H1 (cell line): ENCODE measurements around the gene PTPRT. TPM values are rescaled to one million over a fixed set of nuclear protein-coding genes. Genes with fewer than 3 reads are reported as not detected.
A peak's percentile ranks its signal among the peaks of the same experiment; 100 is the strongest.

Source experiments
- CTCF ChIA-PET: fragments of 300-600 bp; sonication (Branson Sonifier 250); formaldehyde crosslinking; loops from one replicate; lab custom pipeline; 2021; ENCODE audit not compliant: partially characterized antibody; lab: Charles Lee
- POLR2A ChIA-PET: fragments of 300-600 bp; sonication (Branson Sonifier 250); formaldehyde crosslinking; loops from one replicate; lab custom pipeline; 2021; ENCODE audit warnings: inconsistent platforms; ENCODE audit not compliant: partially characterized antibody; lab: Charles Lee
- DNase-seq, 2 experiments: peaks; one replicate each; pipeline versions ENCODE4 v3.0.0 to v3.0.0-alpha.2; 2010 to 2022; ENCODE audit warnings: low spot score in 2 of 2, low read depth in 1 of 2, mixed read lengths in 1 of 2
- FAIRE-seq: peaks from 2 replicates; lab custom pipeline; 2011; peaks lifted over from hg19 to GRCh38; lab: Jason Lieb, UNC
- H2AFZ ChIP-seq: 2 replicates; pipeline ENCODE4 v1.8.1; 2012; ENCODE audit warnings: low read length, inconsistent platforms
- H2AK5ac ChIP-seq: 2 replicates; pipeline ENCODE4 v1.6.1; 2013; ENCODE audit warnings: low read depth, low read length
- H2BK120ac ChIP-seq: replicated peaks from 2 replicates; pipeline ENCODE3; 2013; ENCODE audit warnings: low read depth, low read length, inconsistent platforms
- H2BK12ac ChIP-seq: 2 replicates; pipeline ENCODE4 v1.6.1; 2013; ENCODE audit warnings: low read depth, low read length
- H2BK15ac ChIP-seq: 2 replicates; pipeline ENCODE4 v1.6.1; 2013; ENCODE audit warnings: low read length
- H2BK20ac ChIP-seq: 2 replicates; pipeline ENCODE4 v1.6.1; 2013; ENCODE audit warnings: low read length
- H2BK5ac ChIP-seq: 2 replicates; pipeline ENCODE4 v1.6.1; 2013; ENCODE audit warnings: low read depth, low read length
- H3K14ac ChIP-seq: 2 replicates; pipeline ENCODE4 v1.6.1; 2013; ENCODE audit warnings: inconsistent platforms; ENCODE audit not compliant: insufficient read length
- H3K18ac ChIP-seq: 2 replicates; pipeline ENCODE4 v1.6.1; 2013; ENCODE audit warnings: low read length; ENCODE audit errors: extremely low read depth
- H3K23ac ChIP-seq: 2 replicates; pipeline ENCODE4 v1.6.1; 2013; ENCODE audit warnings: inconsistent platforms; ENCODE audit not compliant: insufficient read length
- H3K23me2 ChIP-seq: 2 replicates; pipeline ENCODE4 v1.6.1; 2013; ENCODE audit warnings: low read depth, low read length
- H3K27ac ChIP-seq: 2 replicates; pipeline ENCODE4 v1.6.1; 2011; ENCODE audit warnings: low read depth, low read length, inconsistent platforms
- H3K27me3 ChIP-seq, 4 experiments: replicated peaks in 1 of 4; 1 replicate in 1 of 4; 2 replicates in 3 of 4; pipeline versions ENCODE4 v1.6.1 to v1.8.1; 2011 to 2013; ENCODE audit warnings: low read length in 3 of 4, mild to moderate bottlenecking in 3 of 4, inconsistent platforms in 2 of 4, mixed read lengths in 2 of 4, moderate library complexity in 1 of 4; ENCODE audit not compliant: control insufficient read depth in 3 of 4, insufficient read depth in 3 of 4; ENCODE audit errors: extremely low read depth in 1 of 4
- H3K36me3 ChIP-seq, 4 experiments: 2 replicates each; pipeline versions ENCODE4 v1.6.1 to v1.8.1; 2011 to 2013; ENCODE audit warnings: mild to moderate bottlenecking in 4 of 4, low read length in 3 of 4, moderate library complexity in 2 of 4, control low read depth in 1 of 4, inconsistent platforms in 1 of 4; ENCODE audit not compliant: insufficient read depth in 4 of 4, control insufficient read depth in 2 of 4
- H3K4ac ChIP-seq: replicated peaks from 2 replicates; pipeline ENCODE3; 2013; ENCODE audit warnings: low read length, low read depth, mixed read lengths, inconsistent platforms; ENCODE audit not compliant: insufficient read length
- H3K4me1 ChIP-seq, 4 experiments: replicated peaks in 1 of 4; 1 replicate in 1 of 4; 2 replicates in 3 of 4; pipeline versions ENCODE4 v1.6.1 to v1.8.1; 2011 to 2013; ENCODE audit warnings: low read length in 3 of 4, inconsistent platforms in 2 of 4, mixed read lengths in 1 of 4; ENCODE audit not compliant: insufficient read depth in 4 of 4, control insufficient read depth in 3 of 4
- H3K4me2 ChIP-seq, 2 experiments: 2 replicates each; pipeline versions ENCODE4 v1.6.1 to v1.8.1; 2011 to 2013; ENCODE audit warnings: low read depth in 2 of 2, low read length in 2 of 2, control low read depth in 1 of 2, inconsistent platforms in 1 of 2, mild to moderate bottlenecking in 1 of 2; ENCODE audit not compliant: insufficient read depth in 1 of 2
- H3K4me3 ChIP-seq, 4 experiments: fragments of 200-600, 300-600 bp in 1 of 4; sonication (generic), shearing (Covaris generic), sonication (Bioruptor Twin) in 1 of 4; 2 replicates each; pipeline versions ENCODE4 v1.5.1 to v1.8.1; 2011 to 2016; ENCODE audit warnings: low read length in 4 of 4, low read depth in 3 of 4, control low read depth in 2 of 4, inconsistent platforms in 2 of 4, mild to moderate bottlenecking in 2 of 4, mixed read lengths in 1 of 4, moderate library complexity in 1 of 4; ENCODE audit not compliant: insufficient read depth in 2 of 4; ENCODE audit errors: extremely low read depth in 1 of 4
- H3K56ac ChIP-seq: replicated peaks from 2 replicates; pipeline ENCODE3; 2013; ENCODE audit warnings: low read depth, mild to moderate bottlenecking, mixed read lengths, low read length, inconsistent platforms; ENCODE audit not compliant: insufficient read length
- H3K79me1 ChIP-seq: 2 replicates; pipeline ENCODE4 v1.6.1; 2013; ENCODE audit warnings: low read depth, low read length, control low read depth
- H3K79me2 ChIP-seq, 2 experiments: 2 replicates each; pipeline versions ENCODE4 v1.6.1 to v1.8.1; 2012 to 2013; ENCODE audit warnings: low read length in 2 of 2, mild to moderate bottlenecking in 2 of 2, inconsistent platforms in 1 of 2; ENCODE audit not compliant: insufficient read depth in 2 of 2, control insufficient read depth in 1 of 2
- H3K9ac ChIP-seq, 4 experiments: replicated peaks in 1 of 4; 1 replicate in 1 of 4; 2 replicates in 3 of 4; pipeline versions ENCODE4 v1.6.1 to v1.8.1; 2011 to 2013; ENCODE audit warnings: low read depth in 3 of 4, low read length in 3 of 4, control low read depth in 2 of 4, mild to moderate bottlenecking in 2 of 4, moderate library complexity in 2 of 4, inconsistent platforms in 1 of 4; ENCODE audit errors: extremely low read depth in 1 of 4
- H3K9me3 ChIP-seq, 2 experiments: 2 replicates each; pipeline versions ENCODE4 v1.6.1 to v1.8.1; 2012 to 2013; ENCODE audit warnings: mild to moderate bottlenecking in 2 of 2, moderate library complexity in 2 of 2, control low read depth in 1 of 2, inconsistent platforms in 1 of 2, low read depth in 1 of 2, low read length in 1 of 2, mixed read lengths in 1 of 2; ENCODE audit not compliant: insufficient read depth in 2 of 2
- H4K20me1 ChIP-seq, 2 experiments: replicated peaks in 1 of 2; 2 replicates each; pipeline versions ENCODE3 to v1.8.1; 2011 to 2013; ENCODE audit warnings: inconsistent platforms in 2 of 2, low read length in 2 of 2, mild to moderate bottlenecking in 1 of 2; ENCODE audit not compliant: insufficient read depth in 2 of 2, control insufficient read depth in 1 of 2
- H4K5ac ChIP-seq: 2 replicates; pipeline ENCODE4 v1.6.1; 2013; ENCODE audit warnings: low read length, low read depth, mixed read lengths, inconsistent platforms; ENCODE audit not compliant: insufficient read length
- H4K8ac ChIP-seq: 2 replicates; pipeline ENCODE4 v1.8.0; 2013; ENCODE audit warnings: mild to moderate bottlenecking, moderate library complexity, low read length, inconsistent platforms; ENCODE audit not compliant: insufficient read depth; ENCODE audit errors: extremely low read depth
- H4K91ac ChIP-seq: replicated peaks from 2 replicates; pipeline ENCODE3; 2013; ENCODE audit warnings: low read length, mixed read lengths, inconsistent platforms; ENCODE audit not compliant: insufficient read length
- ASH2L ChIP-seq: fragments of 200-600, 300-600 bp; sonication (generic); IDR thresholded peaks from one replicate; pipeline ENCODE4 v1.7.1; 2017; ENCODE audit warnings: low read length
- EGR1 ChIP-seq: IDR thresholded peaks from 2 replicates; pipeline ENCODE4 v1.6.1; 2011; ENCODE audit warnings: low read depth, low read length, borderline replicate concordance
- EZH2 ChIP-seq: fragments of 200-600 bp; sonication (generic); IDR thresholded peaks from 2 replicates; pipeline ENCODE4 v1.7.1; 2012; ENCODE audit warnings: low read depth, mild to moderate bottlenecking, moderate library complexity, low read length, inconsistent platforms; ENCODE audit not compliant: severe bottlenecking
- HDAC2 ChIP-seq, 2 experiments: fragments of 300-600 bp in 1 of 2; sonication (generic) in 1 of 2; IDR thresholded peaks; 2 replicates each; pipeline ENCODE4 v1.6.1; 2011 to 2012; ENCODE audit warnings: low read depth in 2 of 2, low read length in 2 of 2, mild to moderate bottlenecking in 2 of 2, moderate library complexity in 2 of 2, borderline replicate concordance in 1 of 2, inconsistent platforms in 1 of 2
- RBBP5 ChIP-seq: IDR thresholded peaks from 2 replicates; pipeline ENCODE4 v1.7.1; 2012; ENCODE audit warnings: low read depth, mild to moderate bottlenecking, inconsistent platforms, low read length, moderate library complexity, borderline replicate concordance
- WGBS, 2 experiments: shearing (Covaris generic) in 1 of 2; methylation state at CpG; one replicate each; pipeline versions ENCODE4 v1.1.6 to v1.1.7; 2013 to 2015; ENCODE audit warnings: low lambda C conversion rate in 2 of 2, mixed read lengths in 2 of 2, inconsistent platforms in 1 of 2, low coverage in 1 of 2, missing lambda C conversion rate in 1 of 2; ENCODE audit not compliant: insufficient replicate concordance in 2 of 2, insufficient coverage in 1 of 2, insufficient read length in 1 of 2; ENCODE audit errors: extremely low coverage in 1 of 2, missing lambda C conversion rate in 1 of 2; 5-methylcytosine and 5-hydroxymethylcytosine counted together
- polyA plus RNA-seq, 7 experiments: library from polyadenylated mRNA; depleted of rRNA in 3 of 7; stranded (reverse) in 5 of 7; unstranded in 2 of 7; fragments of >200 nt in 5 of 7; fragments of 200-250 nt in 2 of 7; gene quantifications; 1 replicate in 5 of 7; 2 replicates in 1 of 7; 4 replicates in 1 of 7; pipeline versions ENCODE4 v1.2.1 to v1.2.3, GENCODE V29; 2011 to 2013; ENCODE audit warnings: missing spikeins in 2 of 7, mixed read lengths in 2 of 7
- total RNA-seq: library from RNA; stranded (reverse); fragmentation: NEBNext Ultra II Directional; extraction: Animal tissue kit (Norgen Biotek cat#: 25700); gene quantifications from 2 replicates; pipeline ENCODE4 v1.2.1, GENCODE V29; 2021

The PTPRT gene
- total and polyA plus RNA-seq, 2 of the 8 experiments (the other 6 are each of a cell fraction or from before 2014, with no cell fraction given), result 0.33 to 1.8 TPM

DNA sequence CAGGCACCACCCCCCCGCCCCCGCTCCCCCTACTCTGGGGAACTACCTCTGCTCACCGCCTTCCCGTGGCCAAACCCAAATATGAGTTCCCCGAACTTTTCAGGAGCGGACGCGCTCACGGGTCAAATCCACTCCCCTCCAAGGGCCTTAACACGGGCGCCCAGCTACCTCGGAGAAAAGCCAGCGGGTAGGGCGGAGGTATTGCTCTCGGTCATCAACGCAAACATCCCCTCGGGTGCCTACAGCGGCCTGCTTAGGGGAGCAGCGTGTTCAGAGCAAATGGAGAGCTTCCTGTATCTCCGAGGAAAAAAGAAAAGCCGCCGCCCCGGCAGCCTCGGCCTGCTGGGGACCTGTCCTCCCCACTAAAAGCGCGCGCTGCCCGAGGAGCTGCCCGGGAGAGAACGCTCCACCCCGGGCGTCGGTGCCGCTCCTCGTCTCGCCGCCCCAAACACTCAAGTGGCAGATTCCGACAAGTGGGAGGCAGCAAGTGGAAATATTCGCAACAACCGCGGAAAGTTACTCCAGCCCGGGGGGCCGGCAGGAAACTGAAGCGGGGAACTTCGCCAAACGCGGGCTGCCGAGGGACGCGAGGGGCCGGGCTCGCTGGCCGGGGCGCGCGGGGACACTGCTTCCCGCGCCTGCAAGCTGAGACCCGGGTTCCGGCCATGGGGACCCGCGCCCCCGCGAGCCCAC is 699 bp downstream of the PTPRT start:
- WGBS, 2 experiments, result 2% methylated on average over 49 of the region's 64 CpGs; no CpG with 5 or more reads in 1 of the 2 experiments
- no peak overlapping the region; the same call in 1 of the 2 replicates for H3K18ac ChIP-seq
- peaks cover 25 to 39% (median 35%) of the 10 kb centered on the region in 4 experiments for H3K27me3 ChIP-seq
- ChIA-PET CTCF (interaction anchor here (0.6 to 2.9 kb wide), 13 partner anchors 8 to 1450 kb away, joined by 3 to 10 read pairs (median 3); no protein-coding TSS in a partner anchor), POLR2A (interaction anchor here (0.8 to 1.6 kb wide), 2 partner anchors 156 to 416 kb away, joined by 3 read pairs; no protein-coding TSS in a partner anchor)
- no peak overlapping the region for H3K56ac ChIP-seq
- H3K9ac ChIP-seq, result no peak overlapping the region
- no peak overlapping the region; the same call in 1 of the 2 replicates for H4K8ac ChIP-seq
- no peak overlapping the region for H3K4ac ChIP-seq
- no peak overlapping the region for H2BK20ac ChIP-seq
- peaks cover 13% of the 10 kb centered on the region; the same call in 1 of the 2 replicates for H3K23me2 ChIP-seq
- H2BK5ac ChIP-seq, result no peak overlapping the region
- no peak overlapping the region for H3K27ac ChIP-seq
- H2BK15ac ChIP-seq, result no peak overlapping the region
- H3K79me2 ChIP-seq, result no peaks in the 10 kb centered on the region
- no peaks in the 10 kb centered on the region for H3K36me3 ChIP-seq
- FAIRE-seq, result no peak
- H2AK5ac ChIP-seq, result no peak overlapping the region
- H3K79me1 ChIP-seq, result no peaks in the 10 kb centered on the region
- no peak overlapping the region for H4K91ac ChIP-seq
- peaks cover 0 to 3% of the 10 kb centered on the region in 2 experiments for H4K20me1 ChIP-seq
- DNase-seq, result peak in 1 of 2 experiments; percentile 63
- H2BK12ac ChIP-seq, result no peak overlapping the region
- no peak overlapping the region for H2AFZ ChIP-seq
- peak overlapping the region; percentile 50 to 79 (median 53) for H3K4me3 ChIP-seq
- H3K4me2 ChIP-seq, result peak overlapping the region; percentile 63 to 97
- H3K4me1 ChIP-seq, result peaks cover 2 to 6% (median 4%) of the 10 kb centered on the region in 4 experiments; a peak in 5 of 7 replicates
- no peak overlapping the region for H2BK120ac ChIP-seq
- no peak overlapping the region for H4K5ac ChIP-seq
- no peak overlapping the region for H3K23ac ChIP-seq
- no peak overlapping the region for H3K14ac ChIP-seq
- peak; percentile 78 for TF ChIP-seq RBBP5
- TF ChIP-seq EZH2, result peak; percentile 73
- TF ChIP-seq ASH2L, result peak; percentile 15
- 0 out of 4 replicates have a peak, but pooled peaks of 1 of the 2 experiments have one; percentile 37 for TF ChIP-seq HDAC2 (IDR thresholded peaks at IDR 0.05; ENCODE audit: borderline replicate concordance in 1 of 2, low read depth in 2 of 2, low read length in 2 of 2)
- TF ChIP-seq EGR1, result no peak
- no peaks in the 10 kb centered on the region for H3K9me3 ChIP-seq
